ENCODE measurements around the gene NTRK2. TPM values are rescaled to one million over a fixed set of nuclear protein-coding genes. Genes with fewer than 3 reads are reported as not detected.

Gene NTRK2
- total and polyA plus RNA-seq, 12 donors = 0.43 to 5.6 (median 2.1) TPM

DNA sequence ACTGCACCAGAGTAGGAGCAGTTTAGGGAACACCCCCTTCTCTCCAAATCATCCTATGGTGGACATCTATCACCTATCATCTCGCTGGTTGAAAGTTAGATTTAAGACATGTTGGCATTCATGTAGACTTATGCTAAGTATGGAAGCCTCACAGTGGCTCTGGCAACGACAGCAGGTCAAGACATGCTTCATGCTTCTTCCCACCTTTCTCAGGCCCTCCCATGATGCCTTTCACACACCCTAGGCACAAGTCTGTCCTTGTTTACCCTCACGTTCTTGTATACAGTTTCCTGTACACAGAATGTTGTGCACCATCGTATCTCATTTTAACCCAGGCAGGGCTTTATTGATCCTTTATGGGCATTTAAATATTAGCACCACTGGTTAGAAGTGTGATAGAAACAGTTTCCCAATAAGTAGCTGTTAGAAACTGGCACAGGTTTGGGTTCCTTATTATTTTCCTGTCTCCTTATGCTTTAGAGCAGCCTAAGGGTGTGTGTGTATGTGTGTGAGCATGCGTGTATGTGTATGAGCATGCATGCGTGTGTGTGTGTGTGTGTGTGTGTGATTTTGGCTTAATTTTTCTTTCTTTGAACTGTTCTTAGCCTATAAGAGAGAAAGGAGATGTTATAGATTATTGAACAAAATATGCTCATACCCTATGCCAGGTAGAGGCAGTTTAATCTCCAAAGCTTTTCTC, 160.6 kb downstream of the NTRK2 start:
- Histone ChIP-seq H3K27ac (no peak overlapping the region), H3K27me3 (no peaks in the 10 kb centered on the region), H3K4me1 (replicated peaks in 1 of 2) (no peaks in the 10 kb centered on the region), H3K4me3 (no peak overlapping the region), H3K36me3 (replicated peaks in 1 of 2) (no peaks in the 10 kb centered on the region), H3K9me3 (replicated peaks in 1 of 3) (no peaks in the 10 kb centered on the region)
- TF ChIP-seq POLR2A (IDR thresholded peaks at IDR 0.05) = no peak
- TF ChIP-seq, protein P1, sequence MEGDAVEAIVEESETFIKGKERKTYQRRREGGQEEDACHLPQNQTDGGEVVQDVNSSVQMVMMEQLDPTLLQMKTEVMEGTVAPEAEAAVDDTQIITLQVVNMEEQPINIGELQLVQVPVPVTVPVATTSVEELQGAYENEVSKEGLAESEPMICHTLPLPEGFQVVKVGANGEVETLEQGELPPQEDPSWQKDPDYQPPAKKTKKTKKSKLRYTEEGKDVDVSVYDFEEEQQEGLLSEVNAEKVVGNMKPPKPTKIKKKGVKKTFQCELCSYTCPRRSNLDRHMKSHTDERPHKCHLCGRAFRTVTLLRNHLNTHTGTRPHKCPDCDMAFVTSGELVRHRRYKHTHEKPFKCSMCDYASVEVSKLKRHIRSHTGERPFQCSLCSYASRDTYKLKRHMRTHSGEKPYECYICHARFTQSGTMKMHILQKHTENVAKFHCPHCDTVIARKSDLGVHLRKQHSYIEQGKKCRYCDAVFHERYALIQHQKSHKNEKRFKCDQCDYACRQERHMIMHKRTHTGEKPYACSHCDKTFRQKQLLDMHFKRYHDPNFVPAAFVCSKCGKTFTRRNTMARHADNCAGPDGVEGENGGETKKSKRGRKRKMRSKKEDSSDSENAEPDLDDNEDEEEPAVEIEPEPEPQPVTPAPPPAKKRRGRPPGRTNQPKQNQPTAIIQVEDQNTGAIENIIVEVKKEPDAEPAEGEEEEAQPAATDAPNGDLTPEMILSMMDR (IDR thresholded peaks at IDR 0.05) = no peak
- no peak for DNase-seq
- WGBS, 4 donors = 66 to 82% (median 77%) methylated on average over 6 of the region's 6 CpGs
- intact Hi-C loops (cut with DNase I) = no loop called here

DNA sequence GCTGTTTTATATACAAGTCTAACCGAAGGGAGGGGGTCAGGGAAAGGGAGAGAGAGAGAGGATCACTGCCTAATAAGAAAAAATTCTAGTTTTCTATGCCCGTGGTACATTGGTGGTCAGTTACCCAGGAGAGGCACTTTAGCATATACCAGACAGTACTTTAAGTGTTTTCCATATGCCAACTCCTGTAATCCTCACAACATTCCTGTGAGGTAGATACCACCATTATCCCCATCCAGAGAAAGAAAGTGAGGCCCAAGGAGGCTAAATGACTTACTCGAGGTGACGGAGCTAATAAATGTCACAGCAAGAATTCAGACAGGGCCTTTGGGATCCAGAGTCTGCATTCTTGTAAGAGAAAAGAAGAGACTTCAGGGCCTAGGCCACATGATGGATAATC, 161.8 kb downstream of the NTRK2 start:
- H3K4me3 ChIP-seq = no peak overlapping the region
- no peaks in the 10 kb centered on the region for H3K9me3 ChIP-seq (replicated peaks in 1 of 3)
- DNase-seq = no peak
- H3K4me1 ChIP-seq (replicated peaks in 1 of 2) = no peaks in the 10 kb centered on the region
- no peaks in the 10 kb centered on the region for H3K36me3 ChIP-seq (replicated peaks in 1 of 2)
- TF ChIP-seq, protein P1 (IDR thresholded peaks at IDR 0.05) = no peak
- no peak for TF ChIP-seq POLR2A (IDR thresholded peaks at IDR 0.05)
- no peaks in the 10 kb centered on the region for H3K27me3 ChIP-seq
- whole genome bisulfite sequencing, 4 donors = 60 to 74% (median 69%) methylated on average over 4 of the region's 4 CpGs
- no peak overlapping the region for H3K27ac ChIP-seq
- intact Hi-C loops (cut with DNase I) = no loop called here

DNA sequence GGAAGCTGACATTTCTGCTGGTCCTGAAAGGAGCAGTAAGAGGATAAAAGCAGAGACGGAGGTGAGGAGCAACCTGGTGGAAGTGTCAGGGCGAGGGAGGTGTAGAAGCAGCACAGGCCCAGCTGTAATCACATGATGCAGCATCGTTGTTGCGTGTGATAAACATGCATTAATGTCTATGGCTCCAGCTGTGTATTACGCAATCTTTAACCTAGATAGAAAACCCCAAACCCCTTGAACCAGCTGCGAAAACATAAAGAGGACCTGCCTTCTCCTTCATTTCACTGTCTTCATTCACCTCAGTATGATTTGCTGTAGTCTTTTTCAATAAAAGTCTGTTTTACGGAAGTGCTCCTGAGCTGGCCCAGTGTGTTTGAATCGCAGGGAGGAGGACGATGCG, 162.9 kb downstream of the NTRK2 start:
- H3K36me3 ChIP-seq (replicated peaks in 1 of 2) = no peaks in the 10 kb centered on the region
- intact Hi-C loops (cut with DNase I) = no loop called here
- no peak overlapping the region for H3K27ac ChIP-seq
- no peak for TF ChIP-seq POLR2A (IDR thresholded peaks at IDR 0.05)
- TF ChIP-seq, protein P1 (IDR thresholded peaks at IDR 0.05) = no peak
- H3K4me3 ChIP-seq = no peak overlapping the region
- no peak for DNase-seq
- WGBS, 4 donors = 80 to 86% (median 84%) methylated on average over 10 of the region's 10 CpGs
- no peaks in the 10 kb centered on the region for H3K27me3 ChIP-seq
- H3K9me3 ChIP-seq (replicated peaks in 1 of 3) = no peaks in the 10 kb centered on the region
- no peaks in the 10 kb centered on the region for H3K4me1 ChIP-seq (replicated peaks in 1 of 2)

DNA sequence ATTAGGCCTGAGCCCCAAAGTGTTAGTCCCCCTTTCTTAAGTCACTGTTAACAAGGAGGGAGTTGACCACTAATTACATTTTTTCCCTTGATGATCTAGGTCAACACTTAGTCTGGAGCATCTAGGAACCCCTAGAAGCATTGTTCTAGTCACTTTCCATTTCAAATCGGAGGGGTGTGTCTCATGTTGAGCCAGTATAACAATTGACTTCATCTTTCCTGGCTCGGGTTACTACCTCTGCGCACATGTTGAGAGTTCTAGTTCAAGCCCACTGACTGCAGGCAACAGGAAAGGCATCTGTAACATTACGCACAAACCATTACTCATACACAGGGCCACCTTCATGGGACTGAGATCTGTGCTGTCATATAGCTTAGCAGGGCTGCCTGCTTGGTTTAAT, 164.9 kb downstream of the NTRK2 start:
- TF ChIP-seq POLR2A (IDR thresholded peaks at IDR 0.05) = no peak
- TF ChIP-seq, protein P1 (IDR thresholded peaks at IDR 0.05) = no peak
- intact Hi-C loops (cut with DNase I) = no loop called here
- H3K9me3 ChIP-seq (replicated peaks in 1 of 3) = no peaks in the 10 kb centered on the region
- 63 to 84% (median 81%) methylated on average over 4 of the region's 4 CpGs for WGBS, 4 donors
- H3K27me3 ChIP-seq = no peaks in the 10 kb centered on the region
- no peaks in the 10 kb centered on the region for H3K4me1 ChIP-seq (replicated peaks in 1 of 2)
- DNase-seq = no peak
- H3K27ac ChIP-seq = no peak overlapping the region
- H3K36me3 ChIP-seq (replicated peaks in 1 of 2) = no peaks in the 10 kb centered on the region
- no peak overlapping the region for H3K4me3 ChIP-seq
